Cerebellar nuclear complex (tissue), 1 donor: ENCODE measurements around the gene ME3.

Experiments
- DNase-seq, 2 experiments: peaks; one replicate each; lab custom pipeline; 2025; lab: John Stamatoyannopoulos, UW

ME3 gene

DNA sequence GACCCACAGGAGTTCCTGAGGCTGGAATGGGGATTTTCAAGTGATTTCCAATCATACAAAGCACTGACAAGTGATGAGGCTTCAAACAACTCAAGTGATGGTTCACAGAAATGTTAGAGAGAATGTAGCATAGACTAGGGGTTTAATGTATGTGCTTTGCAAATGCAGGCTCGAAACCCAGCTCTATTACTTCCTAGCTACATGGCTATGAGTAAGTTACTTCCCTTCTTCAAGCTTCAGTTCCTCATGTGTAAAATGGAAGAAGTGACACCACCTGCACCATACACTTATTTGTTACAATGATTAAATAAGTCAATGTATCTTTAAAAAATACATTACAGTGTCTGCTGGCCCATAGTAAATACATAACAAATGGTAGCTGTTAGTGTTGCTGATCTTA, 158.0 kb downstream of the ME3 start:
- no peak for DNase-seq

DNA sequence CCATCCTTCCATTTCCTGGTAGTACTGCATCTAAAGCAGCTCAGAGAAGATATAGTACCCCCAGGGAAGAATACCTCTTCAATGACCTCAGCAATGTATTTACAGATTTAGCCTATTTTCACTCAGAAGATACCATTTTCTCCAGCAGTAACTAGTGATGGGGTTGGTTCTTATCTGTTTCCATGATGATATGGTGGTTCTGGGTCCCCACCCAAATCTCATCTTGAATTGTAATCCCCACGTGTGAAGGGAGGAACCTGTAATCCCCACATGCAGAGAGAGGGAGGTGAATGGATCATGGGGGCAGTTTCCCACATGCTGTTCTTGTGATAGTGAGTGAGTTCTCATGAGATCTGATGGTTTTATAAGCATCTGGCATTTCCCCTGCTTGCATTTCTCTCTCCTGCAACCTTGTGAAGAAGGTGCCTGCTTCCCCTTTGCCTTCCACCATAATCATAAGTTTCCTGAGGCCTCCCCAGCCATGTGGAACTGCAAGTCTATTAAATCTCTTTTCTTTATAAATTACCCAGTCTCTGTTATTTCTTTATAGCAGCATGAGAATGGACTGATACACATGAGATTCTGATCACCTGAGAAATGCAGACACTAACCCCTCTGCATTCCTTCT, 158.6 kb downstream of the ME3 start:
- DNase-seq: no peak

GRCh38 chr11:86513138-86513537, 159.3 kb downstream of the ME3 start:
- DNase-seq: no peak

DNA sequence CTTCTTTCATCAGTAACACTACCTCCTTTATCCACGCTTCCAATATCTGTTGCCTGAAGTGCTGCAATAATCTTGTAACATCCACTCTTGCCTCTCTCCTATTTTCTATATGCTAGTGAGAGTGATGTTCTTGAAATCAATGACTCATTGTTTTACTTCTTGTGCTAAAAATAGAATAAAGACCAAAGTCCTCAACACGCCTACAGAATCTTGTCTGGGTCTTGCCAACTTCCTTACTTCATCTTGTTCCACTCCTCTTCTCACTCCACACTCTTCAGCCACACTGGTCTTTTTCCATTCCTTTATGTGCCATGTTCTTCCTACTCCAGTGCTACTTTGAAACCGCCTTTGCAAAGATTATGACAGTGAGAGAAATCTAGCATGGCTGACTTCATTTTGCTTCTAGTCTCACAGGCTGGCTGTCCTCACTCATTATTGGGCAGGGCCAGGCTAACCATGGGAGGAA, 161.3 kb downstream of the ME3 start:
- DNase-seq: no peak

- DNase-seq: no peak
Observed at GRCh38 chr11:86510674-86511073, 161.7 kb downstream of the ME3 start.

GRCh38 chr11:86510097-86510496, 162.3 kb downstream of the ME3 start:
- no peak for DNase-seq

- no peak for DNase-seq
Observed at GRCh38 chr11:86509588-86509974, 162.8 kb downstream of the ME3 start.

DNA sequence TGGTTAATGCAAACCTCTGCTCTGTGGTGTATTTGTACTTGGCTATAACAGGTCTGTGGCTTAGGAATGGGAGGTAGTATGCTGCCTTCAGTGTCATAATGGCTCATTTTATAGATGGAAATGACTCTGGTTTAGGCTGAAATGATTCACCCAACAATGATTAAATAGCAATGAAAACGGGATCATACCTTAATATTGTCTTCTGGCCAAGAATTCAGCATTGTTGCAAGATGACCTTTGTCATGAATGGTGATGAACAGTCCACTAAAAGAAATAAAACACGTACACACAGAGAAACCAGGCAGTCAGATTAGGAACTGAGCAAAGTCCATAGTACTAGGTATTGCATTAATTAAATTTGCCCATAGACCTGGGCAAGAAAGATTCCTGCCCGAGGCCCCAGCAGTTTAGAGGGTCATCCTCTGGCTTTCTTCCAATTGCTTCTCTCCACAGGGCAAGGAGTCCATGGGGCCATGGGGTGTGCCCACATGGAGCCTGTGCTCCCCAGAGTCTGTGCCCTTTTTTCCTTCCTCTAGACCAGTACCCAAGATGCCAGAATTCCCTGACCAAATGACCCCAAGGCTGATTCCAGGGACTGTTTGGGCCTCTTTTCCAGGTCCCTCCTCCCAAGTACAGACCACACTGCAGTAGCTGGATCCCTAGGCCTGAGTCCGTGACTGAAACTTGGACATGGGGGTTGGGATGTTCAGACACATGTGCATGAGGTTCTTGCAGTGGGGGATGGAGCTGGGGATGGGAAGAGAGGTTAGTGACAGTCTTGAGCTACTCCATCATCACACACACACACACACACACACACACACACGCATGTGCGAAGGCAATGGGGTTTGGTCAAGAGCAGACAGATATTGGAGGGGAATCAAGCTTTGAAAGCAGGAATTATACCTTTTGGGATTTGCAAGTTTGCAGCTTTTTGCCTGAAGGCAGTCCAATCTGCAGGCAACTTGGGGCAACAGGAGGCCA, 163.5 kb downstream of the ME3 start:
- no peak for DNase-seq

DNA sequence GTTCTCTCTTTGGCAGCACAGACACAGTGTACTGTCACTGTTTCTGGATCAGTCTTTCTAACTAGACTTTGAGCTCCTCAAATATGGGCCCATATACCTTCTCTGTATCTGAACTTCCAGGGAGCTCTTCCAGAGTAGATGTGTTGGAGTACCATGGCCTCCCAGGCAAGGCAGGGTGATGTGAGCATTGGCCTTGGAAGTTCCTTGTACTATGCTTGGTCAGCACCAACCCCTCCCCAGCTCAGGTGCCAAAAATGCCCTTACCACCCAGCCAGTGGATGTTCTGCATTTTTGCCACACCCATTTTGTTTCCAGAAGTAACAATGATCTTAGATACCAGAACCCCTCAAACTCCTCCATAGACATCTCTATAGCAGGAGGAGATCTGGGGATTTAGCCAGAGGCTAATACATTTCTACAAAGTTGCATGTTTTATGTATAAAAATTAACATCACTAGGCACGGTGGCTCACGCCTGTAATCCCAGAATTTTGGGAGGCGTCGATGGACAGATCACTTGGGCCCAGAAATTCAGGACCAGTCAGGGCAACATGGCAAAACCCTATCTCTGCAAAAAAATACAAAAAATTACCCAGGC, 165.1 kb downstream of the ME3 start:
- DNase-seq: no peak

- no peak for DNase-seq
Observed at GRCh38 chr11:86506235-86506634, 166.2 kb downstream of the ME3 start.

GRCh38 chr11:86503131-86503530, 169.3 kb downstream of the ME3 start:
- DNase-seq: no peak

DNA sequence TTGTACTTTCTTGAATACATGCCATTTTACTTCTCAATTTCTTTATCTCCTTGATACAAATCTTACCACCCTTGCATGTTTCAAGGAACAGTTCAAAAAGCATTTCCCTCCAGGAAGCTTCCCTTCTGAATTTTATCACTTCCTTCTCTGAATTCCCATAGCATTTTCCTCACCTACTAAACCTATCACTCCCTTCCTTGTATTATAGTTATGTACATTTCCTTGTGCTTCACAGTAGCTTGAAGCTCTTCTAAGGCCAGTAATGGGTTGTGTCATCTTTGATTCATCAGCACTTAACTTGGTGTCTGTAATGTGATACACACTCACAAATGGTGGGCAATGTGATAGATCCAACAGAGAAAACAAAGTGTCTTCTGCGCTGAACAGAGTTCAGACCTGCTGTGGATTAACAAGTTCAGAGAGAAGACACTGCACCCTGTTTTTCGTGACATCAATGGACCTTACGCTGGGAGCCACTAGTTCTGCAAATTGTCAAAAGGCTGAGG, 170.2 kb downstream of the ME3 start:
- no peak for DNase-seq

- DNase-seq: no peak
Observed at GRCh38 chr11:86500500-86501140, 171.8 kb downstream of the ME3 start.

DNA sequence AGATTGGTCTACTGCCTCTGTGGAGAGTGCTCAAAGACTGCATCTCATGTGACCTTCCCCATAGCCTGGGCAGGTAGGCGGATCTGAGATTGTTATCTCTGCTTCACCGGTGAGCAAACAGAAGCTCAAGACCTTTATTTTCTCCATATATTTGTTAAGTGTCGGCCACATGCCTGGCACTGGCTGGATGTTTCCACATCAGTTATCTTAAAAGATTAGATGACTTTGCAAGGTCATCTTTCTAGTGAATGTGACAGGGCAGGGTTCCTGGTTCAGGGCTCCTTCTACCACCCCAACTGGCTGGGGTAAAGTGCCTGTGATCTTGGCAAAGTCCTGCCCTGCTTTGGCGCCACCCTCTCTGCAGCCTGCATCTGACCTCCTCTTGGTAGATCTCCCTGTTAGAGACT, 172.7 kb downstream of the ME3 start:
- DNase-seq: no peak

DNA sequence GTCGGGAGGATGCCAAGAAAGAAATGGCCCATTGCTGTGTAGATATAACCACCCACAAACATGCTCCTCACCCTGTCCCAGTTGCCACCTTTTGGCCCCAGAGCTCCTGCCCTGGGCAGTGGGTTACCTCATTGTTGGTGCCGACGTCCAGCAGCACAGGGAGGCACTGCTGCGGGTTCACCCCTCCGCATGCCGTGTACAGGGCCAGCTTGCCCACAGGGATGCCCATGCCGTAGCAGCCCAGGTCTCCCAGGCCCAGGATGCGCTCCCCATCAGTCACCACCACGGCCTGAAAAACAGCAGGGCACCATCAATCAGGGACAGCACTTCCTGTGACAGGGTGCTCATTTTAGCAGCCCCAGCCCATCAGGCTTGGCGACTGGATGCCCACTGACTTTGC, 174.6 kb downstream of the ME3 start:
- no peak for DNase-seq

GRCh38 chr11:86497310-86497709, 175.1 kb downstream of the ME3 start:
- DNase-seq: no peak

DNA sequence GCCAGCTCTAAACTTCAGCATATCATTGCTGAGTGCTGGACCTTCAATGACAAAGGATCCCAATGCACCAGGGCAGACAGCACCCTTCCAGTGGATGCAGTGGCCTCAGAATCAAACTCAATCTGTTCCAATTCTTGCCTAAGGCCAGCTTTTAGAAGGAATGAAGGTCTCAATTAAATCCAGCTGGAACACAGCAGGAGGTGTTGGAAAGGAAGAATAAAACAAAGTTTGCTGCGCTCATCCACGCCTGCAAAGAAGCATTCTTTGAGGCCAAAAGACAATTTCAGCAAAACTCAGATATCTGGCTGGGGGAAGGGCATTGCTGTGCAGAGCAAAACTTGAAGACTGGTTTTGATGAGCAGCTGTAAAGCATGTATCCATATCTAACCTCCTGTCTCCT, 177.1 kb downstream of the ME3 start:
- DNase-seq: no peak

- DNase-seq: no peak
Observed at GRCh38 chr11:86492370-86493010, 179.9 kb downstream of the ME3 start.

- DNase-seq: no peak
Observed at GRCh38 chr11:86491027-86491426, 181.4 kb downstream of the ME3 start.

DNA sequence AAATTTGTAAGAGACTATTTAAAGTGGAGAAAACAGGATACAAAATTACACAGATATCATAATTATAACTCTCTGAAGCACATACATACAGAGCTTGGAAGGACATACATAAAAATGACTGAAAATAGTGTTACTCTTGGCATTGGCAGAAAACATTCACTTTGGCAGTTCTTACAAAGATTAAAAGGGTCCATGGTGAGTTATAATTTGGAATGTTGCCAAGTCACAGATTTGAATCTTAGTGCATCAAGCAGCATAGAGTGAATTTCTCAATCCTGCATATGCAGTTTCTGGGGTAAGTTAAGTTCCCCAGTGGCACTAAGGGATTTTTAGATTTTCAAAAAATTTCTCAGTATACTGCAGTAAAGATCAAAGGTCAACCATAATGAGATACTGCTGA, 181.8 kb downstream of the ME3 start:
- no peak for DNase-seq

- no peak for DNase-seq
Observed at GRCh38 chr11:86489442-86489841, 183.0 kb downstream of the ME3 start.

DNA sequence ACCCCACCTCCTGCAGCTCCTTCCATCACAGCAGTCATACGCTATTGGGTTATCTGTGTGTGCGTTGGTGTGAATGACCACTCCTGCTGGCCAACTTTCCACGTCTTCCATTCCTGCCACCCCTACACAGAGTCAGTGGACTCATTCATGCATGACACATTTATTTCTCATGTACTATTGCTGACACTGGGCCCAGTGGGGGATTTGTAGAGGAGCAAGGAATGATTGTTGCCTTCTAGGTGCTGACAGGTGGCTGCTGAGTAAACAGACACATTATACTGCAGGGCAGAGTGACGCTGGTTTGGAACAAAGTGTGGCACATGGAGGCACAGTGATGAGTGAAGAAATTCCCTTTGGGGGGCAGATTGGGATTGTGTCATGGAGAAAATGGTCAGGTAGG, 183.9 kb downstream of the ME3 start:
- no peak for DNase-seq
